Activated naive CD8-positive, alpha-beta T cell treated with anti-CD3 and anti-CD28 coated beads for 36 hours (primary cell): Measurements from ENCODE around the gene IFT22. TPM values are rescaled to one million over a fixed set of nuclear protein-coding genes. Genes with fewer than 3 reads are reported as not detected.
"Not testable (repeated sequence)": the region's sequence is repeated elsewhere in the genome, so short reads cannot be mapped to it uniquely, and the experiment has no call there.

Experiments
- DNase-seq: peaks from one replicate; pipeline ENCODE4 v3.0.0; 2021
- H3K27ac Mint-ChIP-seq: one replicate; pipeline ENCODE4 v1.8.0; 2022; ENCODE audit warnings: mild to moderate bottlenecking, moderate library complexity, mixed read lengths
- H3K27me3 Mint-ChIP-seq: one replicate; pipeline ENCODE4 v1.8.0; 2022; ENCODE audit warnings: mild to moderate bottlenecking, mixed read lengths
- H3K36me3 Mint-ChIP-seq: one replicate; pipeline ENCODE4 v1.8.0; 2021; ENCODE audit warnings: mild to moderate bottlenecking, mixed read lengths
- H3K4me1 Mint-ChIP-seq: one replicate; pipeline ENCODE4 v1.8.0; 2021; ENCODE audit warnings: mixed read lengths
- H3K4me3 Mint-ChIP-seq: one replicate; pipeline ENCODE4 v1.8.0; 2022; ENCODE audit warnings: mild to moderate bottlenecking, moderate library complexity, mixed read lengths
- H3K9me3 Mint-ChIP-seq: one replicate; pipeline ENCODE4 v1.8.0; 2022; ENCODE audit warnings: mixed read lengths
- total RNA-seq, 2 experiments: library from RNA; stranded (reverse); gene quantifications; one replicate each; pipeline ENCODE4 v1.2.3, GENCODE V29; 2021

The IFT22 gene
- 1 to 10 TPM; 6.5 to 7.0 TPM for total RNA-seq

DNA sequence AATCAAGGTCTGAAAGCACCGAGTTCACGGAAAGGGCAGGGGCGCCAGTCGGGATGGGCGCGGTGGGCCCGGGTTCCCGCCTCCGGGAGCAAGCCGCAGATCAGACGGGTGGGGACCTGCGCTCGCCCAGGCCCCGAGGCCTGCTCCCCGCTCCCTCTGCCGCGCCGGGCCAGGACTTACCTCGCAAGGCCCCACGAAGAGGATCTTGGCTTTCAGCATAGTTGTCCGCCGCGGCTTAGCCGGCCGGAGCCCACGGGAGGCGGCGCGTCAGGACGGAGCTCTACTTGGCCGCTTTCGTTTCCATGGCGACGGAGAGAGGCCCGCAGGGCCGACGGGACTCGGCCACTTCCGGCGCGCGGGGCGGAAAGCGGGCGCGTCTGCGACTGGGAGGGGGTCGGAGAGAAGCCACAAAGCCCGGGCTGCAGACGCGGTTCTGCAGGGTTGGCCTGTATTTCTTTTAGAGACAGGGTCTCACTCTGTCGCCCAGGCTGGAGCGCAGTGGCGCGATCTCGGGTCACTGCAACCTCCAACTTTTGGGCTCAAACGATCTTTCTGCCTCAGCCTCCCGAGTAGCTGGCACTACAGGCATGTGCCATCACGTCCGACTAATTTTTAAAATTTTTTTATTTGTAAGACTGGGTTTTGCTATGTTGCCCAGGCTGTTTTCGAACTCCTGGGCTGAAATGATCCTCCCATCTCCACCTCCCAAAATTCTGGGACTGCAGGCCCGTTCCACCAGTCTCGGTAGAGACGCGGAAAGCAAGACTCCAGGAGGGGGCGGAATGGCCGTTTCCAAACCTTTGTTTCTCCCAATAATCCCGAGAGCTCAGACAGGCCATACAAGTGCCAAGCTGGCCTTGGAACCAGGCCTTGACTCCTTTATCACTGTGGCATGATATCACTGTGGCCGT, at the start of gene IFT22:
TSS of gene IFT22 (minus strand) at position 322 of the 911 bp plus-strand sequence. CDS start at position 219, 103 bp downstream.
- Mint-ChIP-seq H3K4me3 (peak within 1 kb of the TSS; percentile 87), H3K4me1 (peaks cover 4% of the 10 kb centered on the region), H3K27me3 (no peaks in the 10 kb centered on the region), H3K9me3 (no peaks in the 10 kb centered on the region), H3K27ac (peak within 1 kb of the TSS; percentile 86), H3K36me3 (no peaks in the 10 kb centered on the region)
- DNase-seq, result peak; percentile 90

DNA sequence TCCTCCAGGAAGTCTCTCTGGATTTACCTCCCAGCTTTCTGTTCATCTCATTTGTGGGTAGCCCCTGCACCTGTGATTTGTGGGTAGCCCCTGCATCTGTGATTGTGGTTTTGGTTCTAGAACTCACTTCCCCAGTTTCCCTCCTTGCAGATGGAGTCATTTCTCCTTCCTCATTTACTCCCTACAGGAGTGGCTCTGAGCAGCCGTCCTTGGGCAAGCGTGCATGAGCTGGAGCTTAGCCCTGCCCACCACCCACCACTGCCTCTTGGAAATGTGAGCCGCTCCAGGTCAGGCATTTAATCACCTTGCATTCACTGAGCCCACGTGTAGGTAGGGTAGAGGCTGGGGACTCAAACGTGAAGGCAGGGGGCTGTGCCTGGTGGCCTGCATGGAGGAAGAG, 49.2 kb upstream of the IFT22 start:
- Mint-ChIP-seq H3K27me3 (peaks cover 3% of the 10 kb centered on the region), H3K9me3 (no peaks in the 10 kb centered on the region), H3K27ac (no peak overlapping the region), H3K4me3 (no peak overlapping the region), H3K36me3 (no peaks in the 10 kb centered on the region), H3K4me1 (peaks cover 6% of the 10 kb centered on the region)
- no peak for DNase-seq

DNA sequence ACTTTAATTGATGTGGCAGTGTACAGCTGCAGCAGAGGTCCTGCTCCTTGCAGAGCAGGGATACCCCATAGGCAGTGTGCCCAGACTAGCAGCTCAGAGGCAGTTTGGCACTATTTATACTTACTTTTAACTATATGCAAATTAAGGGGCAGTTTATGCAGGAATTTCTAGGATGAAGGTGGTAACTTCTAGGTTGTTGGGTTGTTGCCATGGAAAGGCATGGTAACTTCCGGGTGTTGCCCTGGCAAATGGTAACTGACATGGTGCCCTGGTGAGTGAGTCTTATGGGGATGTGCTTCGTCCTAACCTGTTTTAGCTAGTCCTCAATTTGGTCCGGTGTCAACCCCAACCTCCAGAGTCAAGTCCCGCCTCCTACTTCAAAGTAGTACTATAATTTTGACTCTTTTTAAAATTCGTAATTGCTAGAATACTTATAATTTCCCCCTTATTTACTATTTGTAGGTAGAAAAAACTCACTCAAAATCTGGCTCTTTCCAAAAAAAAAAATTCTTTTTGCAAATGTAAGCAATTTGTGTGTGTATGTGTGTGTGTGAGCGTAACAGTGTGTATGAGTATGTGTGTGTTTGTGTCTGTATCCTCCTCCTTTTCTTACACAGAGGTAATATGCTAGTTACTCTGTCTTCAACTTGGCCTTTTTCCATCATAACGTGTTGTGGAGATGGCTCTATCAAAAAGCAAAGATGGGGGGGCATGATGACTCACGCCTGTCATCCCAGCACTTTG, 47.0 kb upstream of the IFT22 start:
- no peaks in the 10 kb centered on the region for H3K9me3 Mint-ChIP-seq
- peaks cover 7% of the 10 kb centered on the region for H3K4me1 Mint-ChIP-seq
- peaks cover 3% of the 10 kb centered on the region for H3K27me3 Mint-ChIP-seq
- DNase-seq, result no peak
- H3K36me3 Mint-ChIP-seq, result no peaks in the 10 kb centered on the region
- no peak overlapping the region for H3K4me3 Mint-ChIP-seq
- H3K27ac Mint-ChIP-seq, result no peak overlapping the region

DNA sequence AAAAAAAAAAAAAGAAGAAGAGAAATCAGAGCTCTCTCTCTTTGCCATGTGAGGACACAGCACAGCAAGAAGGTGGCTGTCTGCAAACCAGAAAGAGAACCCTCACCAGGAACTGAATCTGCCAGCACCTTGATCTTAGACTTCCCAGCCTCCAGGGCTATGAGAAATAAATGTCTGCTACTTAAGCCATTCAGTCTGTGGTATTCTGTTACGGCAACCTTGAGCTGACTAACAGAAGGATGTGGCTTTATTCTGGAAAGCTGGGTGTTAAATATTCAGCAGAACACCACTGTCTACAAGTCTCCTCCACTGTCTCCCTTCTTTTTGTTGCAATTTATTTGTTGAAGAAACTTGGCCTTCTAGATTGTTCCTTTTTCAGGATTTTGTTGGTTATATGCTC, 46.1 kb upstream of the IFT22 start:
- Mint-ChIP-seq H3K36me3 (no peaks in the 10 kb centered on the region), H3K27me3 (peaks cover 5% of the 10 kb centered on the region), H3K4me3 (no peak overlapping the region), H3K9me3 (no peaks in the 10 kb centered on the region), H3K27ac (no peak overlapping the region), H3K4me1 (peaks cover 7% of the 10 kb centered on the region)
- DNase-seq, result no peak

DNA sequence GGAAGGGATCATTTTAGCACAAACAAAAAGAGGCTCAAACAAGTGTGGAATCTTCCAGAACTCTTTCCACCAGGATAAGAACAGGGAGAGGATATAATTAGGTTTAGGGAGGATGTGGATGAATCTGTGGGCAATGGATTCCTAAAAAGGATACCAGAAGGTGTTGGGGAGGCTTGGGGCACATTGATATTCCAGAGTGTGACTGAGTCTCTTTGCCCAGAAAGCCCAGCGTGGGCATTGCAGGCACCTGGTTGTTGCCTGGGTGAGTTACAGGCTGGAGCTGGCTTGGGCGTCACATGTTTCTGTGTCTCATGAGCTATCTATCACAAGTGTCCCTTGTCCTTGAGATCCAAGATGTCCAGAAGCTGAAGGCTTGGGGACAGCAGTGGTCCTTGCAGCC, 44.3 kb upstream of the IFT22 start:
- no peak for DNase-seq
- Mint-ChIP-seq H3K4me1 (peaks cover 11% of the 10 kb centered on the region), H3K9me3 (no peaks in the 10 kb centered on the region), H3K27me3 (peaks cover 12% of the 10 kb centered on the region), H3K27ac (no peak overlapping the region), H3K4me3 (no peak overlapping the region), H3K36me3 (no peaks in the 10 kb centered on the region)

DNA sequence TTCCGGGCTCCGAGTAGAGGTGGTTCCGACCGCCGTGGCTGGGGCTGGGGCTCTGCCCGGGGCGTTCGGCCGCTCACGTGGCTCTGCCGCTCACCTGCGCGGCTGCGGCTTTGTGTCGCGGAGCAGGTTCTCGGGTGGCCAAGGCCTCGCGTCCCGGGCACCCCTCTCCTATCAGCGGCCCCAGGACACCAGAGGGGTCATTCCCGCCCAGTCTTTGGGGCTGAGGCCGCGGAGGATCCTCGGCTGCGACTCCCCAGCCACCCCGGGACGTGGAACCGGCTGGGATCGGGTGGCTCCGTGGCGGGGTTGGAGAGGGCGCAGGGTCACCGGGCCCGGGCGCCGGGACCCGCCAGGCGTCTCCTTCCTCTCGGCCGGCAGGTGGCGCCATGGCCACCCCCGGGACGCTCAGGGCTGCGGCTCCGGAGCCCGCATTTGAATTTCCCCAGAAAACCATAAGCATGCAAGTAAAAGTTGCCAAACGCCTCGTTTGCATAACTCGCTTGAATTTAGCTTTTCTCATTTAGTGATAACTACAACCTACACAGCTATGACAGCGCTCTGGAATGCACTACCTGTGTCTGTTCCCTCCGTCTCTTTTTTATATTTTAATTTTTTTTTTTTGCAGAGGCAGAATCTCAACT, 42.2 kb upstream of the IFT22 start:
- no peak overlapping the region for H3K27ac Mint-ChIP-seq
- no peaks in the 10 kb centered on the region for H3K9me3 Mint-ChIP-seq
- peak; percentile 73 for DNase-seq
- H3K4me3 Mint-ChIP-seq, result peak overlapping the region; percentile 7
- H3K4me1 Mint-ChIP-seq, result peaks cover 5% of the 10 kb centered on the region
- H3K27me3 Mint-ChIP-seq, result peaks cover 17% of the 10 kb centered on the region
- no peaks in the 10 kb centered on the region for H3K36me3 Mint-ChIP-seq

DNA sequence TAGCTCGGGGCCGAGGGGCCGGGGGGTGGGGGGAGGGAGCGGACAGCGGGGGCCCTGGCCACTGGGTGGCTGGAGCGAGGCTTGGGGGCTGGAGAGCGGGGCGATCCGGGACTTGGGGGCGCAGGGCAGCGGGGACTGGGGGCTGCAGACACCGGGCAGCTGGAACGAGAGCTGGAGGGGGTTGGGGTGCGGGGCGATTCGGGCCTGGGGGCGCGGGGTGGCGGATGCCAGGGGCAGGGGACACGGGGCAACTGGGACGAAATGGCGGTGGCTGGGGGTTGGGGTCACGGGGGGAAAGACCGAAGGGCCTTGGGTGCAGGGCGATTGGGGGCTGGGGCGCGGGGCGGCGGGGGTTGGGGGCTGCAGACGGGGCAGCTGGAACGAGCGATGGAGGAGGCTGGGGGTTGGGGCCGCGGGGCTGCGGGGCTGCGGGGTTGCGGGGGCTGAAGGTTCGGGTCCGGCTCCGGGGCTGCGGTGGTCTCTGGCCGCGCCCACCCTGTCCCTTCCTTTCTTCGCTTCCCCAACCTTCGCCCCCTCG, 41.7 kb upstream of the IFT22 start:
- H3K27ac Mint-ChIP-seq, result no peak overlapping the region

DNA sequence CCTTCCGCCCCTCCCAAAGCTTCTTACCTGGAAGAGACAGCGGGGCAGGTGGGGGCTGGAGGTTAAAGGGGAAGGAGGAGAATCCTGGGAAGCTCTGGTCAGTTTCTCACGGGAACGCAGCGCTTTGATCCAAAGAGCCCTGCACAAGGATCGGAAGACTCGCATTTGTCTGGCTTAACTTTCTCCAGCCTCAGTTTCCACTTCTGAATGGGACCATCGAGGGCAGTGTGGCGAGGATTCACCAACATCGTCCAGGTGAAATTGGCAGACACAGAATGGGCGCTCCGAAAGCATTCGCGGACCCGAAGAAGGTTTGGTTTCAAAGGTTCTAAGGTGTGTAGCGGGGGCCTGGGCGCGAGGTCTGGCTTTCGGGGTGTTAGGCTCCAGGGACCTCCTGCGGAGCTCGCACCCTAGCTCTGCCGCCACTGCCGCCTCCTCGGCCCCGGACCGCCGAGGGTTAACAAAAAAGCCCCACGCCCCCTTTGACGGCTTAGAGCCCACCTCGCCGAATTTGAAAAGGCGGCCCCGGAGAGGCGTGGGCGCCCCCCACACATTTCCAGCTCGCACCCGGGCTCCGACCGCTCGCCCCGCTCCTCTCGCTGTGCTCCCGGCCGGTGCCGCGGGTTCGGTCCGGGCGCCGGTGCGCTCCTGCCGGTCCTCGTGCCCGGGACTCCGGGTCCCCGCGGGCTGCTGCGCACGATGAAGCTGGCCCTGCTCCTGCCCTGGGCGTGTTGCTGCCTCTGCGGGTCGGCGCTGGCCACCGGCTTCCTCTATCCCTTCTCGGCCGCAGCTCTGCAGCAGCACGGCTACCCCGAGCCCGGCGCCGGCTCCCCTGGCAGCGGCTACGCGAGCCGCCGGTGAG, 41.0 kb upstream of the IFT22 start, which contains the start of gene COL26A1:
TSS of gene COL26A1 (plus strand) at position 542 of the 862 bp plus-strand sequence. CDS start at position 700, 158 bp downstream.
- Mint-ChIP-seq H3K4me3 (peak within 1 kb of the TSS; percentile 25), H3K9me3 (no peaks in the 10 kb centered on the region), H3K36me3 (no peaks in the 10 kb centered on the region), H3K4me1 (peaks cover 5% of the 10 kb centered on the region), H3K27me3 (peaks cover 18% of the 10 kb centered on the region), H3K27ac (no peak within 1 kb of the TSS)
- DNase-seq, result peak; percentile 19

More for the DNA sequence above, 41.7 kb upstream of the IFT22 start:
- Mint-ChIP-seq H3K9me3 (no peaks in the 10 kb centered on the region), H3K4me1 (peaks cover 5% of the 10 kb centered on the region), H3K4me3 (no peak overlapping the region), H3K36me3 (no peaks in the 10 kb centered on the region), H3K27me3 (peaks cover 17% of the 10 kb centered on the region)
- no peak for DNase-seq

DNA sequence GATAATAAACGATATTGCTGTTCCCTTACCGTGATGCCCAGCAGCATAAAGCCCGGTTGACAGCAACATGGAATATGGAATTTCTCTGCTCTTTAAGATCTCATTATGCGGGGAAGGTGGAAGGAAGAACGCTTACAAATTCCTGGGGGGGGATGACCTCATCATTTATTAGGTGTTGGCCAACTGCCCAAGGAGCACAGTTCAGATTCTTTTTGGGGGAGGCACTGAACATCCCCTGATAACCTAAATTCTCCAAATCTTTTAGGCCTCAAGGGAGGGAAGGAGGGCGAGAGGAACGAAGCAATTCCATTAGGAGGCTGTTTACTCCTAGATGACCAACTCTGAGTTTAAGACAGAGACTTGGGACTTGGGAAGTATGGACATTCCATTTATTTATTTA, 35.8 kb upstream of the IFT22 start:
- H3K36me3 Mint-ChIP-seq, result no peaks in the 10 kb centered on the region
- peaks cover 7% of the 10 kb centered on the region for H3K4me1 Mint-ChIP-seq
- H3K27me3 Mint-ChIP-seq, result peaks cover 18% of the 10 kb centered on the region
- no peak overlapping the region for H3K27ac Mint-ChIP-seq
- no peaks in the 10 kb centered on the region for H3K9me3 Mint-ChIP-seq
- no peak overlapping the region for H3K4me3 Mint-ChIP-seq
- DNase-seq, result no peak

DNA sequence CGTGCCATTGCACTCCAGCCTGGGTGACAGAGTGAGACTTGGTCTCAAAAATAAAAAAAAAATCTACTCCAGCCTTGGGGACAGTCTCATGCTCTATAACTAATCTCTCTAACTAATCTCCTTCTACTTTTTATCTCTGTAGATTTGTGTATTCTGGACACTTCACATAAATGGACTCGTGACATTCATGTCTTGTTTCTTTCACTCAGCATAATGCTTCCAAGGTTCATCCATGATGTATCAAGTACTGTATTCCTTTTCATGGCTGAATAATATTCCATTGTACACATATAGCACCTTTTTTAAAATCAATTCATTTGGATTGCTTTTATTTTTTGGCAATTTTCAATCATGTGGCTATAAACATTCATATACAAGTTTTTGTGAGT, 31.3 kb upstream of the IFT22 start:
- Mint-ChIP-seq H3K36me3 (no peaks in the 10 kb centered on the region), H3K27ac (no peak overlapping the region), H3K9me3 (no peaks in the 10 kb centered on the region), H3K27me3 (peaks cover 8% of the 10 kb centered on the region), H3K4me3 (no peak overlapping the region), H3K4me1 (peaks cover 12% of the 10 kb centered on the region)
- DNase-seq, result no peak

DNA sequence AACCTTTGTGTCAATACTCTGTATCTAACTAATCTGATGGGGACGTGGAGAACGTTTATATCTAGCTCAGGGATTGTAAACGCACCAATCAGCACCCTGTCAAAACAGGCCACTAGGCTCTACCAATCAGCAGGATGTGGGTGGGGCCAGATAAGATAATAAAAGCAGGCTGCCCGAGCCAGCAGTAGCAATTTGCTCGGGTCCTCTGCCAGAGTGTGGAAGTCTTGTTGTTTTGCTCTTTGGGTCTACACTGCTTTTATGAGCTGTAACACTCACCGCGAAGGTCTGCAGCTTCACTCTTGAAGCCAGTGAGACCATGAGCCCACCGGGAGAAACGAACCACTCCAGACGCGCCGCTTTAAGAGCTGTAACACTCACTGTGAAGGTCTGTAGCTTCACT, 27.7 kb upstream of the IFT22 start:
- H3K27me3 Mint-ChIP-seq, H3K36me3 Mint-ChIP-seq, H3K4me3 Mint-ChIP-seq, H3K27ac Mint-ChIP-seq, H3K9me3 Mint-ChIP-seq, DNase-seq: not testable (repeated sequence)
- peaks cover 12% of the 10 kb centered on the region for H3K4me1 Mint-ChIP-seq

DNA sequence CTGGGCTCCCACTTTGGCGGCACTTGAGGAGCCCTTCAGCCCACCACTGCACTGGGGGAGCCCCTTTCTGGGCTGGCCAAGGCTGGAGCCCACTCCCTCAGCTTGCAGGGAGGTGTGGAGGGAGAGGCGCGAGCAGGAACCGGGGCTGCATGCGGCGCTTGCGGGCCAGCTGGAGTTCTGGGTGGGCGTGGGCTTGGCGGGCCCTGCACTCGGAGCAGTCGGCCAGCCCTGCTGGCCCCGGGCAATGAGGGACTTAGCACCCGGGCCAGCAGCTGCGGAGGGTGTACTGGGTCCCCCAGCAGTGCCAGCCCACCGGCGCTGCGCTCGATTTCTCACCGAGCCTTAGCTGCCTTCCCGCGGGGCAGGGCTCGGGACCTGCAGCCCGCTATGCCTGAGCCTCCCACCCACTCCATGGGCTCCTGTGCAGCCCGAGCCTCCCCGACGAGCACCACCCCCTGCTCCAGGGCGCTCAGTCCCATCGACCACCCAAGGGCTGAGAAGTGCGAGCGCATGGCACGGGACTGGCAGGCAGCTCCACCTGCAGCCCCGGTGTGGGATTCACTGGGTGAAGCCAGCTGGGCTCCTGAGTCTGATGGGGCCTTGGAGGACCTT, 26.9 kb upstream of the IFT22 start:
- not testable (repeated sequence) for H3K27ac Mint-ChIP-seq, H3K9me3 Mint-ChIP-seq, H3K36me3 Mint-ChIP-seq, DNase-seq, H3K27me3 Mint-ChIP-seq, H3K4me3 Mint-ChIP-seq
- H3K4me1 Mint-ChIP-seq, result peaks cover 12% of the 10 kb centered on the region

DNA sequence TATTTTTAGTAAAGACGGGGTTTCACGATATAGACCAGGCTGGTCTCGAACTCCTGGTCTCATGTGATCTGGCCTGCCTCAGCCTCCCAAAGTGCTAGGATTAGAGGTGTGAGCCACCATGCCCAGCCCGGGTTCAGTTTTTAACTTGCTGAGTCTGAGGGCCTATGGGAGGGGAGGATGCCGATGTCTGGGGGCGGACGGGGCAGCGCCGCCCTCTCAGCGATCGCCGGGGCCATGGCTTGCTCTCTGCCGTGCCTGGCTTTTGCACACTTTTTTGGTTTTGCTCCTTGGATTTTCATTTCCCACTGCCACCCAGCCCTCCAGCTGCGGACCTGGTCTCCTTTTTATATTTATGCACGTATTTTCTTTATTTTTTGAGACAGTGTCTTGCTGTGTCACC, 25.9 kb upstream of the IFT22 start:
- peaks cover 3% of the 10 kb centered on the region for H3K27me3 Mint-ChIP-seq
- no peak overlapping the region for H3K4me3 Mint-ChIP-seq
- H3K4me1 Mint-ChIP-seq, result peaks cover 8% of the 10 kb centered on the region
- DNase-seq, result no peak
- H3K36me3 Mint-ChIP-seq, result no peaks in the 10 kb centered on the region
- no peaks in the 10 kb centered on the region for H3K9me3 Mint-ChIP-seq
- H3K27ac Mint-ChIP-seq, result no peak overlapping the region

DNA sequence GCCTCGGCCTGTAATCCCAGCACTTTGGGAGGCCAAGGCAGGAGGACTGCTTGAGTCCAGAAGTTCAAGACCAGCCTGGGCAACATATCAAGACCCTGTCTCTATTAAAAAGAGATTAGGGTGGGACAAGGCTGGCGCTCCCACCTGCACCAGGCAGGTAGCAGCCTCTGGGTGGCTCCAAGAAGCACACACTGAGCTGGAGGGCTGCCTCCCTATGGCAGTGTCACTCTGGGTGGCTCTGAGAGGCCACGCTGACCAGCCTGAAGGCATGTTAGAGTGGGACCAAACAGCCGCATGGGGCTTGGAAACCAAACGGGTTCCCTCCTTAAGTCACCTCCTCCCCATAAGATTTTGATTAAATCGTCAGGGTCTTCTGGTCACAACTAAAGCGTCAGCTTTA, 21.3 kb upstream of the IFT22 start:
- no peak for DNase-seq
- no peaks in the 10 kb centered on the region for H3K4me1 Mint-ChIP-seq
- no peaks in the 10 kb centered on the region for H3K27me3 Mint-ChIP-seq
- H3K36me3 Mint-ChIP-seq, result no peaks in the 10 kb centered on the region
- H3K4me3 Mint-ChIP-seq, result no peak overlapping the region
- no peak overlapping the region for H3K27ac Mint-ChIP-seq
- no peaks in the 10 kb centered on the region for H3K9me3 Mint-ChIP-seq
